ENCODE results near the gene ARL6IP1. TPM values are rescaled to one million over a fixed set of nuclear protein-coding genes. Genes with fewer than 3 reads are reported as not detected.

Gene ARL6IP1
- total and polyA plus RNA-seq, 4 donors = 99.0 to 260 (median 184) TPM

- H3K36me3 ChIP-seq (ENCODE audit: control insufficient read depth in 4 of 4, insufficient read depth in 3 of 4, low read depth in 1 of 4, low read length in 3 of 4) = peaks cover 0 to 9% (median 4%) of the 10 kb centered on the region in 4 donors
- H3K9me3 ChIP-seq (ENCODE audit: control insufficient read depth in 4 of 4, low read length in 3 of 4) = no peaks in the 10 kb centered on the region
- peaks cover 9 to 36% (median 27%) of the 10 kb centered on the region in 4 donors for H3K4me1 ChIP-seq (ENCODE audit: control insufficient read depth in 4 of 4, insufficient read depth in 4 of 4, low read length in 3 of 4)
- H3K9ac ChIP-seq (ENCODE audit: low read depth in 1 of 2, low read length in 2 of 2) = peak overlapping the region; percentile 83 to 89
- no peaks in the 10 kb centered on the region for H3K27me3 ChIP-seq (ENCODE audit: control insufficient read depth in 4 of 4, insufficient read depth in 4 of 4, low read length in 3 of 4)
- H3K4me3 ChIP-seq (ENCODE audit: low read depth in 1 of 3, low read length in 3 of 3) = peak overlapping the region; percentile 57 to 92 (median 76)
- TF ChIP-seq ZBTB33 (IDR thresholded peaks at IDR 0.05) (no peak), MAX (IDR thresholded peaks at IDR 0.05) (no peak), EGR1 (IDR thresholded peaks at IDR 0.05; ENCODE audit: low read depth in 2 of 2) (no peak), REST (IDR thresholded peaks at IDR 0.05) (no peak), NR2F2 (IDR thresholded peaks at IDR 0.05) (no peak), ATF3 (IDR thresholded peaks at IDR 0.05) (no peak), RAD21 (IDR thresholded peaks at IDR 0.05) (no peak), SP1 (IDR thresholded peaks at IDR 0.05) (no peak), CTCF (IDR thresholded peaks at IDR 0.05; ENCODE audit: low read depth, low read length, missing input control) (no peak), FOXA2 (IDR thresholded peaks at IDR 0.05) (no peak), HNF4A (conservative IDR thresholded peaks at IDR 0.05) (no peak), RXRA (IDR thresholded peaks at IDR 0.05) (no peak), TAF1 (conservative IDR thresholded peaks at IDR 0.05) (no peak), GABPA (IDR thresholded peaks at IDR 0.05 in 1 of 2, conservative IDR thresholded peaks at IDR 0.05 in 1 of 2) (no peak), JUND (IDR thresholded peaks at IDR 0.05) (no peak), FOXA1 (IDR thresholded peaks at IDR 0.05) (no peak)
- H3K27ac ChIP-seq (ENCODE audit: low read depth in 1 of 2, low read length in 2 of 2) = peak overlapping the region; percentile 85 to 92
- no peak for DNase-seq (ENCODE audit: low spot score)
- under 1% methylated on average over 15 of the region's 15 CpGs for WGBS
Measured at GRCh38 chr16:18800775-18801144, 589 bp downstream of the ARL6IP1 start.

- peaks cover 0 to 13% (median 7%) of the 10 kb centered on the region in 4 donors for H3K36me3 ChIP-seq (ENCODE audit: control insufficient read depth in 4 of 4, insufficient read depth in 3 of 4, low read depth in 1 of 4, low read length in 3 of 4)
- H3K27ac ChIP-seq (ENCODE audit: low read depth in 1 of 2, low read length in 2 of 2) = peak overlapping the region; percentile 85 to 92
- no peaks in the 10 kb centered on the region for H3K9me3 ChIP-seq (ENCODE audit: control insufficient read depth in 4 of 4, low read length in 3 of 4)
- 2% methylated on average over 8 of the region's 8 CpGs for WGBS
- DNase-seq (ENCODE audit: low spot score) = no peak
- H3K27me3 ChIP-seq (ENCODE audit: control insufficient read depth in 4 of 4, insufficient read depth in 4 of 4, low read length in 3 of 4) = no peaks in the 10 kb centered on the region
- peak overlapping the region; percentile 83 to 89 for H3K9ac ChIP-seq (ENCODE audit: low read depth in 1 of 2, low read length in 2 of 2)
- peak overlapping the region; percentile 46 to 92 (median 57) for H3K4me3 ChIP-seq (ENCODE audit: low read depth in 1 of 3, low read length in 3 of 3)
- H3K4me1 ChIP-seq (ENCODE audit: control insufficient read depth in 4 of 4, insufficient read depth in 4 of 4, low read length in 3 of 4) = peaks cover 8 to 36% (median 27%) of the 10 kb centered on the region in 4 donors
- TF ChIP-seq RAD21 (IDR thresholded peaks at IDR 0.05) (no peak), HNF4A (conservative IDR thresholded peaks at IDR 0.05) (no peak), EGR1 (IDR thresholded peaks at IDR 0.05; ENCODE audit: low read depth in 2 of 2) (no peak), JUND (IDR thresholded peaks at IDR 0.05) (no peak), NR2F2 (IDR thresholded peaks at IDR 0.05) (no peak), FOXA2 (IDR thresholded peaks at IDR 0.05) (no peak), RXRA (IDR thresholded peaks at IDR 0.05) (no peak), ZBTB33 (IDR thresholded peaks at IDR 0.05) (no peak), REST (IDR thresholded peaks at IDR 0.05) (no peak)
Measured at GRCh38 chr16:18800293-18800692, 1.1 kb downstream of the ARL6IP1 start.

Measured in liver (tissue), 9 donors.